Panc1 (cell line): ENCODE data around the gene CA10. TPM values are rescaled to one million over a fixed set of nuclear protein-coding genes. Genes with fewer than 3 reads are reported as not detected.

Source experiments
- ATAC-seq: fragments of 200-7000 bp; cut with Tn5 transposase; 2 replicates; pipeline ENCODE4 v1.9.1; 2020; ENCODE audit warnings: mild to moderate bottlenecking, moderate library complexity
- BruUV-seq: library from RNA; stranded (reverse); fragments of 400-500 nt; replicated peaks from 2 replicates; lab custom pipeline; 2021; lab: Mats Ljungman, UMichigan
- CTCF ChIA-PET: fragments of 300-600 bp; sonication (Branson Sonifier 250); formaldehyde crosslinking; loops from one replicate; lab custom pipeline; 2022; ENCODE audit warnings: antibody characterized with exemption; lab: Charles Lee
- POLR2A ChIA-PET: fragments of 300-600 bp; sonication (Branson Sonifier 250); formaldehyde crosslinking; loops from one replicate; lab custom pipeline; 2022; ENCODE audit warnings: antibody characterized with exemption; lab: Charles Lee
- DNase-seq: peaks from one replicate; pipeline ENCODE4 v3.0.0-alpha.2; 2010; ENCODE audit warnings: low read depth, low spot score
- H3K27ac ChIP-seq: 2 replicates; pipeline ENCODE4 v1.5.1; 2011; ENCODE audit warnings: mild to moderate bottlenecking, low read length, inconsistent platforms
- H3K27me3 ChIP-seq: fragments of 200-500 bp; sonication (Bioruptor generic); 2 replicates; pipeline ENCODE4 v1.6.0; 2014; ENCODE audit warnings: low read length, inconsistent platforms; ENCODE audit not compliant: control insufficient read depth, insufficient read depth
- H3K36me3 ChIP-seq: fragments of 200-500 bp; sonication (Bioruptor generic); 2 replicates; pipeline ENCODE4 v1.5.1; 2014; ENCODE audit warnings: inconsistent platforms, mild to moderate bottlenecking, low read length, moderate library complexity; ENCODE audit not compliant: control insufficient read depth, insufficient read depth
- H3K4me1 ChIP-seq: 2 replicates; pipeline ENCODE4 v1.5.1; 2011; ENCODE audit warnings: inconsistent platforms, mild to moderate bottlenecking, low read length, moderate library complexity; ENCODE audit not compliant: control insufficient read depth, insufficient read depth
- H3K4me3 ChIP-seq, 2 experiments: 2 replicates each; pipeline ENCODE4 v1.5.1; 2011 to 2012; ENCODE audit warnings: low read depth in 2 of 2, low read length in 2 of 2, mild to moderate bottlenecking in 2 of 2, inconsistent platforms in 1 of 2, moderate library complexity in 1 of 2
- H3K9me3 ChIP-seq: fragments of 200-500 bp; sonication (Bioruptor generic); 2 replicates; pipeline ENCODE4 v1.5.1; 2014; ENCODE audit warnings: low read depth, mild to moderate bottlenecking, inconsistent platforms, low read length, moderate library complexity; ENCODE audit not compliant: control insufficient read depth, insufficient read depth
- CTCF ChIP-seq: fragments of 450-650 bp; IDR thresholded peaks from 2 replicates; pipeline ENCODE4 v1.5.1; 2017; ENCODE audit warnings: mild to moderate bottlenecking
- POLR2AphosphoS5 ChIP-seq: IDR thresholded peaks from 2 replicates; pipeline ENCODE4 v1.6.1; 2012; ENCODE audit warnings: mild to moderate bottlenecking, low read depth, low read length, moderate library complexity
- REST ChIP-seq, 2 experiments: IDR thresholded peaks; 2 replicates each; pipeline ENCODE4 v1.6.1; 2011 to 2012; ENCODE audit warnings: low read depth in 2 of 2, control low read depth in 1 of 2, low read length in 1 of 2, mild to moderate bottlenecking in 1 of 2, moderate library complexity in 1 of 2; ENCODE audit not compliant: insufficient read depth in 1 of 2
- SIN3A ChIP-seq: IDR thresholded peaks from 2 replicates; pipeline ENCODE4 v1.6.1; 2012; ENCODE audit warnings: low read depth, mild to moderate bottlenecking, low read length, moderate library complexity, borderline replicate concordance; ENCODE audit not compliant: insufficient read depth
- TCF7L2 ChIP-seq: IDR thresholded peaks from 2 replicates; pipeline ENCODE4 v1.6.1; 2011; ENCODE audit warnings: mild to moderate bottlenecking, low read depth, low read length, inconsistent platforms
- in situ Hi-C: cut with HindIII; loops from 2 replicates; pipeline ENCODE4 v1.10.0; 2016; ENCODE audit warnings: low sequenced_read_pairs, low pct_unique_long_range_greater_than_20kb
- intact Hi-C: fragments of 100-400 bp; cut with micrococcal nuclease; formaldehyde crosslinking; loops from one replicate; pipeline ENCODE4 v1.10.0; 2022; ENCODE audit not compliant: unreplicated experiment
- total RNA-seq: library from RNA; stranded (reverse); gene quantifications from one replicate; pipeline ENCODE4 v1.2.1, GENCODE V29; 2021; ENCODE audit not compliant: unreplicated experiment

The CA10 gene
- total RNA-seq, 1 experiment from 2014 or later = not detected

- ATAC-seq (no peak), DNase-seq (no peak)
- intact Hi-C loops (no loop called here), in situ Hi-C loops (no loop called here)
- CTCF ChIA-PET = no interaction called here
- no peaks in the 10 kb centered on the region for H3K4me1 ChIP-seq
- no TSS peak for BruUV-seq
- H3K4me3 ChIP-seq = no peak overlapping the region
- POLR2A ChIA-PET = no interaction called here
- H3K9me3 ChIP-seq = no peaks in the 10 kb centered on the region
- H3K27ac ChIP-seq = no peak overlapping the region
- no peak for TF ChIP-seq SIN3A
- no peak for TF ChIP-seq CTCF
- TF ChIP-seq REST (IDR thresholded peaks at IDR 0.05; ENCODE audit: insufficient read depth in 1 of 2, low read depth in 2 of 2, low read length in 1 of 2) = no peak
- TF ChIP-seq POLR2AphosphoS5 = no peak
- TF ChIP-seq TCF7L2 = no peak
- no peaks in the 10 kb centered on the region for H3K27me3 ChIP-seq
- no peaks in the 10 kb centered on the region for H3K36me3 ChIP-seq
Measured at GRCh38 chr17:51702963-51703360, 455.6 kb downstream of the CA10 start.

- CTCF ChIA-PET = interaction anchor here (0.6 kb wide), 1 partner anchor 165 kb away, joined by 3 read pairs; no protein-coding TSS in a partner anchor
- no peak for TF ChIP-seq POLR2AphosphoS5
- TF ChIP-seq TCF7L2 = no peak
- no peak for TF ChIP-seq REST (IDR thresholded peaks at IDR 0.05; ENCODE audit: insufficient read depth in 1 of 2, low read depth in 2 of 2, low read length in 1 of 2)
- no peak for TF ChIP-seq CTCF
- no peak for TF ChIP-seq SIN3A
- no peak for ATAC-seq
- no peaks in the 10 kb centered on the region for H3K4me1 ChIP-seq
- no peaks in the 10 kb centered on the region for H3K36me3 ChIP-seq
- no TSS peak for BruUV-seq
- in situ Hi-C loops (no loop called here), intact Hi-C loops (no loop called here)
- no peaks in the 10 kb centered on the region for H3K27me3 ChIP-seq
- H3K9me3 ChIP-seq = no peaks in the 10 kb centered on the region
- no peak for DNase-seq
- H3K27ac ChIP-seq = no peak overlapping the region
- POLR2A ChIA-PET = no interaction called here
- H3K4me3 ChIP-seq = no peak overlapping the region
Measured at GRCh38 chr17:51701501-51701900, 457.0 kb downstream of the CA10 start.
